CD4-positive, alpha-beta T cell (primary cell): ENCODE data around the gene JMJD6. TPM values are rescaled to one million over a fixed set of nuclear protein-coding genes. Genes with fewer than 3 reads are reported as not detected.

Experiments used
- ATAC-seq: fragments of 200-7000 bp; cut with Tn5 transposase; one replicate; pipeline ENCODE4 v1.10.0; 2022; ENCODE audit warnings: mild to moderate bottlenecking; ENCODE audit not compliant: poor library complexity
- CTCF ChIA-PET: fragments of 350-600 bp; sonication (Branson Sonifier 250); formaldehyde crosslinking; loops from one replicate; lab custom pipeline; 2021; ENCODE audit warnings: antibody characterized with exemption, inconsistent platforms; lab: Charles Lee
- POLR2A ChIA-PET: fragments of 350-600 bp; sonication (Branson Sonifier 250); formaldehyde crosslinking; loops from one replicate; lab custom pipeline; 2021; ENCODE audit warnings: antibody characterized with exemption, inconsistent platforms; lab: Charles Lee
- DNase-seq, 14 experiments: peaks; one replicate each; pipeline ENCODE4 v3.0.0-alpha.2; 2013 to 2020; ENCODE audit warnings: mixed read lengths in 2 of 14
- H3K27ac ChIP-seq, 2 donors: one replicate each; pipeline versions ENCODE4 v1.5.1 to v1.7.0; 2013; ENCODE audit warnings: low read length in 2 of 2, low read depth in 1 of 2, mild to moderate bottlenecking in 1 of 2
- H3K27me3 ChIP-seq, 2 experiments: 1 replicate in 1 of 2; 2 replicates in 1 of 2; pipeline versions ENCODE4 v1.6.1 to v1.7.0; 2013; ENCODE audit warnings: low read length in 2 of 2, control low read depth in 1 of 2, mild to moderate bottlenecking in 1 of 2, moderate library complexity in 1 of 2; ENCODE audit not compliant: insufficient read depth in 2 of 2, control insufficient read depth in 1 of 2
- H3K36me3 ChIP-seq: one replicate; pipeline ENCODE4 v1.6.1; 2013; ENCODE audit warnings: low read length, control low read depth; ENCODE audit not compliant: insufficient read depth
- H3K4me1 ChIP-seq: one replicate; pipeline ENCODE4 v1.6.1; 2013; ENCODE audit warnings: low read length, control low read depth; ENCODE audit not compliant: insufficient read depth
- H3K4me3 ChIP-seq: one replicate; pipeline ENCODE4 v1.5.1; 2013; ENCODE audit warnings: mild to moderate bottlenecking, low read length, moderate library complexity
- H3K9me3 ChIP-seq, 2 experiments: 1 replicate in 1 of 2; 2 replicates in 1 of 2; pipeline versions ENCODE4 v1.6.1 to v1.7.0; 2013; ENCODE audit warnings: low read length in 2 of 2, mild to moderate bottlenecking in 2 of 2, control low read depth in 1 of 2, moderate library complexity in 1 of 2; ENCODE audit not compliant: control insufficient read depth in 1 of 2, insufficient read depth in 1 of 2
- H3K27ac Mint-ChIP-seq: one replicate; pipeline ENCODE4 v1.8.0; 2020; ENCODE audit warnings: mixed read lengths
- H3K27me3 Mint-ChIP-seq: one replicate; pipeline ENCODE4 v1.8.0; 2021; ENCODE audit warnings: mixed read lengths
- H3K36me3 Mint-ChIP-seq: one replicate; pipeline ENCODE4 v1.8.0; 2021; ENCODE audit warnings: low read depth, mixed read lengths
- H3K4me1 Mint-ChIP-seq: one replicate; pipeline ENCODE4 v1.8.0; 2021; ENCODE audit warnings: low read depth, mixed read lengths
- H3K4me3 Mint-ChIP-seq: one replicate; pipeline ENCODE4 v1.8.0; 2020; ENCODE audit warnings: mild to moderate bottlenecking, mixed read lengths
- H3K9me3 Mint-ChIP-seq: one replicate; pipeline ENCODE4 v1.8.0; 2020; ENCODE audit warnings: mixed read lengths
- CTCF ChIP-seq: fragments of 200-600 bp; IDR thresholded peaks from one replicate; pipeline ENCODE4 v1.8.0; 2022; ENCODE audit warnings: antibody characterized with exemption, mild to moderate bottlenecking
- intact Hi-C, 2 experiments: fragments of 100-400 bp; cut with DNase I in 1 of 2; cut with micrococcal nuclease in 1 of 2; formaldehyde crosslinking; loops; one replicate each; pipeline versions ENCODE4 v1.15.1 to v1.9.0; 2023 to 2025; cut with DNase I, micrococcal nuclease
- total RNA-seq, 174 experiments: library from RNA in 2 of 174; stranded (reverse) in 2 of 174; gene quantifications; one replicate each; pipeline ENCODE4 v1.2.3 and lab custom pipeline; 2021 to 2026

JMJD6 gene
- total RNA-seq, 2 experiments from 2014 or later: 133 to 134 TPM

- peaks cover 5% of the 10 kb centered on the region for H3K36me3 ChIP-seq
- H3K4me3 ChIP-seq: no peak overlapping the region
- intact Hi-C loops: no loop called here
- Mint-ChIP-seq H3K27me3 (no peaks in the 10 kb centered on the region), H3K9me3 (no peaks in the 10 kb centered on the region), H3K27ac (no peak overlapping the region), H3K4me3 (peak overlapping the region; percentile 83), H3K4me1 (peaks cover 18% of the 10 kb centered on the region), H3K36me3 (peaks cover under 1% of the 10 kb centered on the region)
- H3K27me3 ChIP-seq: no peaks in the 10 kb centered on the region
- POLR2A ChIA-PET: interaction anchor here (1.0 kb wide), 1 partner anchor 36 kb away, joined by 4 read pairs; no protein-coding TSS in a partner anchor
- CTCF ChIA-PET: interaction anchor here (0.9 kb wide), 1 partner anchor 84 kb away, joined by 3 read pairs; no protein-coding TSS in a partner anchor
- H3K9me3 ChIP-seq: no peaks in the 10 kb centered on the region
- ATAC-seq (no peak), DNase-seq (no peak)
- peaks cover 17% of the 10 kb centered on the region for H3K4me1 ChIP-seq
- H3K27ac ChIP-seq: no peak overlapping the region
- no peak for TF ChIP-seq CTCF
Measured at GRCh38 chr17:76707985-76708807, 18.2 kb downstream of the JMJD6 start.

- no peak for TF ChIP-seq CTCF
- no peaks in the 10 kb centered on the region for H3K9me3 Mint-ChIP-seq
- Histone ChIP-seq H3K27me3 (no peaks in the 10 kb centered on the region), H3K4me3 (no peak overlapping the region), H3K27ac (no peak overlapping the region), H3K4me1 (peaks cover 17% of the 10 kb centered on the region), H3K36me3 (no peaks in the 10 kb centered on the region), H3K9me3 (no peaks in the 10 kb centered on the region)
- intact Hi-C loops: no loop called here
- peak overlapping the region; percentile 27 for H3K4me3 Mint-ChIP-seq
- ChIA-PET CTCF (interaction anchor here (0.6 kb wide), 1 partner anchor 1152 kb away, joined by 3 read pairs; no protein-coding TSS in a partner anchor), POLR2A (no interaction called here)
- DNase-seq: no peak
- no peaks in the 10 kb centered on the region for H3K27me3 Mint-ChIP-seq
- no peaks in the 10 kb centered on the region for H3K36me3 Mint-ChIP-seq
- H3K4me1 Mint-ChIP-seq: peaks cover 17% of the 10 kb centered on the region
- no peak for ATAC-seq
- H3K27ac Mint-ChIP-seq: no peak overlapping the region
Measured at GRCh38 chr17:76706817-76707216, 19.6 kb downstream of the JMJD6 start.

- ChIA-PET CTCF (no interaction called here), POLR2A (no interaction called here)
- Histone ChIP-seq H3K27me3 (no peaks in the 10 kb centered on the region), H3K27ac (no peak overlapping the region), H3K4me1 (peaks cover 6% of the 10 kb centered on the region), H3K36me3 (no peaks in the 10 kb centered on the region), H3K4me3 (no peak overlapping the region), H3K9me3 (no peaks in the 10 kb centered on the region)
- intact Hi-C loops: no loop called here
- no peaks in the 10 kb centered on the region for H3K27me3 Mint-ChIP-seq
- H3K4me1 Mint-ChIP-seq: peaks cover 9% of the 10 kb centered on the region
- H3K9me3 Mint-ChIP-seq: no peaks in the 10 kb centered on the region
- no peak overlapping the region for H3K4me3 Mint-ChIP-seq
- ATAC-seq (no peak), DNase-seq (no peak)
- no peak for TF ChIP-seq CTCF
- H3K36me3 Mint-ChIP-seq: no peaks in the 10 kb centered on the region
- H3K27ac Mint-ChIP-seq: no peak overlapping the region
Measured at GRCh38 chr17:76704805-76705204, 21.6 kb downstream of the JMJD6 start.
